ACHN (cell line): ENCODE results near the gene MAGEA10.
"Not testable (repeated sequence)": the region's sequence is repeated elsewhere in the genome, so short reads cannot be mapped to it uniquely, and the experiment has no call there.

ENCODE experiments used
- DNase-seq: peaks from one replicate; pipeline ENCODE4 v3.0.0-alpha.2; 2015
- in situ Hi-C: cut with HindIII; loops from 2 replicates; pipeline ENCODE4 v1.10.0; 2017; ENCODE audit warnings: low sequenced_read_pairs, low pct_ligation_motif_present, low pct_unique_long_range_greater_than_20kb

The MAGEA10 gene

DNA sequence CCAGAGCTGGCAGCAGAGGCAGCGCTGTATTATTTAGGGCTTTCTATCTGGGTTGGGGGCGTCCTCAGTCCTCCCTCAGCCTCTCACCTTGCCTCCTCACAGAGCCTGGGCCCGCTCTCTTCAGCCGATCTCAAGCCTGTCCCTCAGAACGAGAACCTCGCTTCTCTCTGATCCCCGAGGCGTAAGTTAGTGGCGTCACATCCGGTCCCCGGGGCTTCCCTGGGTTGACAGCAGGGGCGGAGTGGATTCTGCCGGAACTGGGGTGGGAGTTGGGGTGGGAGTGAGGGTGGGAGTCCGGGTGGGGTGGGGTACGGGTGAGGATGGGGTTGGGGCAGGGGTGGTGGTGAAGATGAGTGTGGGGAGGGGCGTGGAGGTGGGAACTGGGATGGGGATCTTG is at the start of gene MAGEA10:
Gene MAGEA10, minus strand, starts transcription at position 190 of the 397 bp plus-strand sequence. CDS start 2,957 bp downstream, outside the sequence.
- in situ Hi-C loops: no loop called here
- DNase-seq: no peak

DNA sequence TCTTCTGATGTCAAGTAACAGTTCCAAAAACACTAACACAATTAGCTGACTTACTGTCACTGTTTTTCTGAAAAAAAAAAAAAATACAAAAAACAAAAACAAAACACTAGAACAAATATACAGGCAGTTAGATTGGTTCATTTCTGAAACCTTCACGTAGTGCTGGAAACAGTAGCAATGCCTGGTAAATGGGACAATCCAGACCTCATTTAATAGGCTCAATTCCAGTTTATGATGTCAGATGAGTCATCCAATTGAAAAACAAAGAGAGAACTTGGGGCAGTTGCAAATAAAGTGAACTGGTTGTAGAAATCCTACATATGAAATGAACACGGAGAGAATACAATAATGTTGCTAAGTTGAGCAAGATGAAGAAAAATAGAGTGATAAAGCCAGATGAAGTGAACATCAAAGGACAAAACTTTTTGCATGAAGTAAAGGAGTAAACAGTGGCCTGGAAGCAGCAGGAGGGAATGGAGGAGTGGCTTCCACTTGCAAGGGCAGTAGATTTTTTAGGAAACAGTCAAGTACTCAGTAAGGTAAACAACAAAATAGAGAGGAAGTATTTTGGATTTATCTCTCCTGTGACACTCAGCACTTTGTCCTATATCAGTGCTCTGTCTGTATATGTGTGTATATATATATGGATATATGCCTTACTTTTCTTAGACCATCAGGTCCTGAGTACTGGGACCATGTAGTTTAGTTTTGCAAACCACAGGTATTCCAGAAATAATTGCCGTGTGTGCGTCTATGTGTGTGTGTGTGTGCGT is 39.3 kb upstream of the MAGEA10 start:
- DNase-seq: no peak
- in situ Hi-C loops: no loop called here

DNA sequence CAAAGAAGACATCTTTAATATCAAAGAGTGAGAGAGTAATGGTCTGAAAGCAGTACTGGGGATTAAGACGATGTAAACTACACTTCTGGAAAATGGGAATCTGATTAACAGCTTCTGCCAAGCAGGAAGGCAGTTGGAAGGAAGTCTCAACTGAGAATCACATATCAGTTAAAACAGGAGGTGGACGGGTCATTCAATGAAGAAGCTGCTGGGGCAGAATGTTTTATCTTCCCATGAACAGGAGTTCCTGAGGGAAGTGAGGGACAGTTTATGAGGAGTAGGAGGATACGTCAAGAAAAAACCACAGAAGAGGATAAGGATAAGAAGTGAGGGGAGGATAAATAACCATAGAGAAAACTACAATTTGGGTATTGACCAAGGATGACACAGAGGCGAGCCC is 38.7 kb upstream of the MAGEA10 start:
- no peak for DNase-seq
- in situ Hi-C loops: no loop called here

DNA sequence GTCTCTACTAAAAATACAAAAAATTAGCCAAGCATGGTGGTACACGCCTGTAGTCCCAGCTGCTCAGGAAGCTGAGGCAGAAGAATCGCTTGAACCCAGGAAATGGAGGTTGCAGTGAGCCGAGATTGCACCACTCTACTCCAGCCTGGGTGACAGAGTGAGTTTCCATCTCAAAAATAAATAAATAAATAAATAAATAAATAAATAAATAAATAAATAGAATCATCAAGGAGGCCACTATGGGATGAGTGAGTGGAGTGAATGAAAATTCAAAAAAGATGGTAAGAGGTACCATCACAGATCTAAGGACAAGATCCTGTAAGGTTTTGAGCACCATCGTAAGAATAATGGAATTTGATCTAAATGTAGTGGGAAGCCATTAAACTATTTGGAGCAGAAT is 37.5 kb upstream of the MAGEA10 start:
- DNase-seq, in situ Hi-C loops: not testable (repeated sequence)

DNA sequence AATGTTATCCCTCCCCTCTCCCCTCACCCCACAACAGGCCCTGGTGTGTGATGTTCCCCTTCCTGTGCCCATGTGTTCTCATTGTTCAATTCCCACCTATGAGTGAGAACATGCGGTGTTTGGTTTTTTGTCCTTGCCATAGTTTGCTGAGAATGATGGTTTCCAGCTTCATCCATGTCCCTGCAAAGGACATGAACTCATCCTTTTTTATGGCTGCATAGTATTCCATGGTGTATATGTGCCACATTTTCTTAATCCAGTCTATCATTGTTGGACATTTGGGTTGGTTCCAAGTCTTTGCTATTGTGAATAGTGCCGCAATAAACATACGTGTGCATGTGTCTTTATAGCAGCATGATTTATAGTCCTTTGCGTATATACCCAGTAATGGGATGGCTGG is 35.5 kb upstream of the MAGEA10 start:
- in situ Hi-C loops, DNase-seq: not testable (repeated sequence)

DNA sequence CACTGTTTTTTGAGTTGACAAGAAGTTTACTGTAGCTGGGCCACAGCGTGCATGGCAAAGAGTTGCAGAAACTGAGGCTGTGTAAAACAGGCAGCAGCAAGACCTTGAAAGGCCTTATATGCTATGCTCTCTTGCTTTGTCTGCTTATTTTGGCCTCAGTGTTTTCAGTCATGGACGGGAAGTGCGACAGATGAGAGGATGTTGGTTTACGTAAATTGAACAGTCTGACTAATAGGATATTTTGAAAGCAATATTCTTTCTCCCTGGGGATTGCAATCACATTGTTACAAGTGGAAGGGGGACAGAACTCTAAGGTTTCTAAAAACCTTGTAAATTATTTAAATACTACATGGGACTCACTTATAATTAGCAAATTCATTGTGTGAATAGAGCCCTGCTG is 32.2 kb upstream of the MAGEA10 start:
- in situ Hi-C loops: no loop called here
- DNase-seq: no peak

DNA sequence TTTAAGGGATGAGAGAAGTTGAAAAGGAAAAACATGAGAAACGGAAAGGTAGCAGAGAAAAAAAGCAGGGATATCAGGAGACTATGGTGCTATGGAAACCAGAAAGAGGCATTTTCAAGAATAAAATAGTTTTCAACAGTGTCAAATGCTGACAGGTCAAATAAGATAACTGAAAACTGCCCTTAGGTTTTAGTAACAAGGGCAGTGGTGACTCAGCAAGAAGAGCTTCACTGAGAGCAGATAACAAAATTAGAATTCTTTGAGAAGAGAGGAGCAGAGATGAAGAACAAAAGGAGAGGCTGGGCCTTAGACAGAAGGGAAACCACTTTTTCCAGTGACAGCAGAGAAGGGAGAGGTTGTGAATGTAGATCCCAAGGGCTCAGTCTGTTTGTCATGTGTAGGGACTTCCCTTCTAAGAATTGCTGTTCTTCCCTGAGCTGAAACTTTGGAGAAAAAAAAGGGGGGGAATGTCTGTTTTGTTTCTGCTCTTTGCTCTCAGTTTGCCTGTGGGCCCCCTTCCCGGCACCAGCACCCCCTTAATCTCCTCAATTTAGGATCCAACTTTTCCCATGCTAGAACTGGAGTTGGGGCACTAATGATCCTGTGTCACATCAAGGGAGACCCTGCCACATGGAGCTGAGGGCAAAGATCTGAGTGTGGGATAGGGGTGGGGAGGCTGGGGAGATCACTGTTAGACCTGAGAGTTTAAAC is 26.8 kb upstream of the MAGEA10 start:
- DNase-seq: no peak

DNA sequence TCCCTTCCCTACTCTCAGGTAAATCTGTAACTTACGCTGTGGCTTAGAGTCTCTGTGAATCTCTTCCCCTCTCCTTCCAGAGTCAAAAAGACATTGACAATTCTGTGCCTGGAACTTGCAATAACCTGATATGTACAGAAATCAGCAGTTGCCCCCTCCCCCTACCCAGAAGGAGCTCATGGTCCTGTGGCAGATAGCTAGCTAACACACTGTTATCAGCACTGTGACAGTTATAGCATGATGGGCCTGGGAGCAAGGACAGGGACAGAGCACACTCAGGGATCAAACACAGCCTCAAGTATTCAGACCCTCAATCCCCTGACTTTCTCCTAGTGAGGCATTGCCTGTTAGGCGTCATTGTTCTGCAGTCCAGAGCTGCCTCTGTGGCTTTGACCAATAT is 18.7 kb upstream of the MAGEA10 start:
- in situ Hi-C loops: no loop called here
- DNase-seq: no peak

More for the DNA sequence above, 26.8 kb upstream of the MAGEA10 start:
- in situ Hi-C loops: no loop called here

DNA sequence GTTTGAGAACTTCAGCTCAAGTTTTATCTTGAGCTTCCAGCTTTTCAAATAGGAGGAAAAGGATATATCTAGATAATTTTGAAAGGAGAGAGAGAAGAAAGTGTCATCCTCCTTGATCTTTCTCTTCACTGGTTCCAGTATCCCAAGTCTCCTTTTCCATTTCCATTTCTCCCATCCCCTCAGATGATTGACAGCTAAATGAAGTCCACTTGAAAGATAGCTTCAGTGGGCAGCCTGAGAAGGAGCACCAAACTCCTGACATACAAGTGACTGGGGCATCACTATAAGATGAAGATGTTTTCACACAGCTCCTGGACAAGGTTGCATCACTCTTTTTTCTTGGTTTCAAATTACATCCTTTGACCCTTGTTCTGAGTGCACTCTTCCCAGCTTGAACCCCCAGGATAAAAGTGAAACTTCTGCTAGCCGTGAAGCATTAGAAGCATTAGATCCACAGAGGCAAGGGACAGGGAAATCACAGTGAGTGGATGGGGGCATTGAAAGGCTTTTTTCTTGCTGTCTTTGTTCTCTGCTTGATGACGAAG is 17.5 kb upstream of the MAGEA10 start:
- no peak for DNase-seq
- in situ Hi-C loops: no loop called here

DNA sequence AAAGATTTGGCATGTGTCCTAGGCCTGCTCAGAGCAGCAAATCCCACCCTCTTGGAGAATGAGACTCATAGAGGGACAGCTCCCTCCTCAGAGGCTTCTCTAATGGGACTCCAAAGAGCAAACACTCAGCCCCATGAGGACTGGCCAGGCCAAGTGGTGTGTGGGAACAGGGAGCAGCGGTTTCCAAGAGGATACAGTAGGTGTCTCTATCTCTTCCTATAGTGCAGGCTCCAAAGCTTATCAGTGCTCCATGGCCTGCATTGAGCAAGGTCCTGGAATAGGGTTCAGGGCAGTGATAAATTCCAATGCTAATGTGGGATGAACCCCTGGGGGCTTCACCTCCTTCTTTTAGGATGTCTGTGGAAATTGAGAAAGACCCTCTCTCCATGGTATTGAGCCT is 15.7 kb upstream of the MAGEA10 start:
- DNase-seq: no peak
- in situ Hi-C loops: no loop called here

DNA sequence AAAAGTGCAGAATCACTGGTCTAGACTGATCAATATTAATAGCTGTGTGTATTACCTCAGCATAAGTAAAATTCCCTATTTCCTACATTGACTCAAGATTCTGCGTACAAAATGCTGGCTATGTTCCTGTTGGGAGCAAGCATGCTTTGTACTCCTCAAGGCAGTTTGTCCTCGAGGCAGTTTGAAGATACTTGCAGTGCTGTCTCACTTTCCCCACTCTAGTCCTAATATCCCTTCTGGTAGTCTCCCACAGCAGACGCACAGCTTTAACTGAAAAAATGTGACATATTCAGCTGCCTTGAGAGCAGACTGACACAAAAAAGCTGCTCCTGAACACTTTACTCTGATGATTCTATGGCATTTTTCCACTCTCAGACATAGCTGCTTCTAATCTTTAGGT is 12.9 kb upstream of the MAGEA10 start:
- DNase-seq: no peak
- in situ Hi-C loops: no loop called here

DNA sequence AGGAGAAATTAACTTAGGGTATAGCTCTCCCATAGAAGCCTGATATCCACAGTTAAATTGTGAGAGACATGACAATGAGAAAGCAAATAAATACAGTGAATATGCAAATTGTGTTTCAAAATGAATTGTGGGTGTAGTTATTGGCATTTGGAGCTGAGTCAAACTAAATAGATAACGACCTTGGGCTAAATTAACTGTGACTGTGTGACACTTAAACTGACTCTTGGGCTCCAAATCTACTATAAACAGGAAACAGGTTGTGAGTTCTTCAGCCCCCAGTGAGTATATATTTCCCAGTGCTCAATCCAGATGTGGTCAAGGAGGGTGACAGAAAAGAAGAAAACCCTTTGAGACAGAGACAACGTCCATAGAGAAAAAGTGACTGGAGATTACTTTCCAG is 11.3 kb upstream of the MAGEA10 start:
- DNase-seq: no peak
- in situ Hi-C loops: no loop called here

DNA sequence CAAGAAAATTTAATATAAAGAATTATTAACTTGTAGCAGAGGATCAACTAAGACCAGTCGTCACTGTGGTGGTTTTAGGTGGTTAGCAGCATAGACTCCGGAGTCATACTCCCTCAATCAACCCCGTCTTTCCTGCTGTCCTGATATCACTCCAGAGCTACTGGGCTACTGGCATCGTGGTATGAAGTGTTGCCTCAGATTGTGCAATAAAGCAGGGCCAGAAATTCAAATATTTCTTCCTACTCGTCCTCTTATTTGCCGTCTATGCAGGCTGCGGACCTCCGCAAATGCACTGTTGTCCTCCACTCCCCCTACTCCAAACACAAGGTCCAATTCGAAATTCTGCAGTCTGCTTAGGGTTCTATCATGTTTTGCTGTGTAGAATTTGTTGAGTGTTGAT is 1.2 kb upstream of the MAGEA10 start:
- in situ Hi-C loops: no loop called here
- DNase-seq: no peak

DNA sequence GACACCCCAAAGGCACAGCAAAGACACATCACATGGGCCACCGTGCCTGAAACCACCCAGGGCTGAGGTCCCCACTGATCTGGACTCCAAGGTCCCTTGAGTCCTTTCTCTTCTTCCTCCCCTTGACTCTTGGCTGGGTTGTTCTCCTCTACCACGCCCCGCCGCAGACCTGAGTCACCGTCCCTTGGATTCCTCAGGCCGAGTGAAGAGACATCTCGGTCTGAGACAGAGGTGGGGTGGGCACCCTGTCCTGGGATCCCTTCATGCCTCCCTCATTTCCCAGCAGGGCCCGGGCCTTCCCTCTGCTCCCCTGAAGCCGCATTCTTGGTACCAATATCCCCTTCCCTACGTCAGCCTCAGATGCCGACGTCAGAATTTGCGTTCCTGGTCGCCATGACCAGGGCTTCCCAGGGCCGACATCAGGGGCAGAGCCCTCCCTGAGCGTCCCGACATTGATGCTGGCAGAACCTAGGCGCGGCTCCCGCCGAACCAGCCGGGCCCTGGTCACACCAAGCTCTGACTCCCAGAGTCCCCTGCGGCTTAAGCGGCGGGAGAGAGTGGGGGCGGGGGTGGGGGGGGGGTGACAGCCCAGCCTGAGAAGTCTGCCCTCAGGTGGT is 498 bp downstream of the MAGEA10 start:
- in situ Hi-C loops: no loop called here
- no peak for DNase-seq

DNA sequence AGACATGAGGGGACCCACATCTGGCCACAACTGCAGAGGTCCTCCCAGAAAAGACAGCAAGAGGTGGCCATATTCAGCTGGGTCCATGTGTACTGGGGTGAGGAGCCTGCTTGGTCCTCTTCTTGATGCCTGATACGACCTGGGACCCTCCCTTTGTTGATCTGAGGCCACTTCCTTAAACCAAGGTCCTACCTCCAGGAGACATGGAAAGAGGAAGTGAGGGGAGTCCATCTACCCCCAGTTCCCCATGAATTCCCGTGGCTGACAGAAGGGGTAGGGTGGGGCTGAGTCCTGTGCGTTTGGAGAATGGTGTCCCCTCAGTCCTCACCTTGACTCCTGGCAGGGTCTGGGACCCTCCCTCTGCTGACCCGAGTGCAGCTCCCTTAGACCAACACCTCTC is 2.1 kb downstream of the MAGEA10 start:
- no peak for DNase-seq

DNA sequence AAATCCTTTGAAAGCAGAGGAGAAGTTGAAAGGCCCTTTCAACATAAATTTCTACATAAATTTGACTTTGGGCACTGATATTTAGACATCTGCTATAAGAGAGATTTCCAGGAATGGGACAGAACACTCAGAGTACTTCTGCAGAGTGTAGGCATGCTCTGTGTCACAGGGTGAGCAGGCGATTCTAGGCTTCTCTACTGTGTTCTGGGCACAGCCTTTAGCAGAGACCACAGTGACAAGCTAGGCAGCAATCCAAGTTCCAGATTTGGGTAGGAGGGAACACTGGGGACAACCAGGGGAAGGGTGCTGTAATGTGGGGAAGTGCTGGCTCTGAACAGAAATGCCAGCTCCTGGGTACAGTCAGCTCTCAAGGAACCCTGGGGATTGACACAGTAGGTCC is 6.9 kb downstream of the MAGEA10 start:
- in situ Hi-C loops: no loop called here
- no peak for DNase-seq

More for the DNA sequence above, 2.1 kb downstream of the MAGEA10 start:
- in situ Hi-C loops: no loop called here

DNA sequence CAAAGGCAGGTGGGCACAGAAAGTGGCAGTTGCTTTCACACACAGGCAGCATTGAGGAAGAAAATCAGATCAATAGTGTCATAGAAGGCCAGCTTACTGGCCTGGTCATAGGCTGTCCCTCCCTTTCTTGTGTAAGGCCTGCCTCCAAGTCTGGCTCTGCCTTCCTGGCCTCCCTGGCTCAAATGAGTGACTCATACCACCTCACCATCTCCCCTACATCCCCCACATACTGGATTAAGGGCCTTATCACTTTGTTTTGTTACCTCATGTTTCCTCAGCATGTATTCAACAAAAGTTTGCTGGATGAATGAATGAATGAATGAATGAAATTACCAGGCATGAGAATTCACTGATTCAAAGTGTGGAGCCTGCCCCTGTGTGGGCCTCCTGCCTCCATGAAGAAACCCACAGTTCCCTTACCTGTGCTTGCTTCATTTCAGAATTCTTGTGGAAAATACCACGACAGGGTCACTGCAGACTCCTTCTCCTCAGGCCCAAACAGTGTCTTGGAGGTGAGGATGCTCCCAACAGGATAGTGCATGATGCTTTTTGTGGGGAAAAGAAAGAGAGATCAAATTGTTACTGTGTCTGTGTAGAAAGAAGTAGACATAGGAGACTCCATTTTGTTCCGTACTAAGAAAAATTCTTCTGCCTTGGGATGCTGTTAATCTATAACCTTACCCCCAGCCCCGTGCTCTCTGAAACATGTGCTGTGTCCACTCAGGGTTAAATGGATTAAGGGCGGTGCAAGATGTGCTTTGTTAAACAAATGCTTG is 9.1 kb downstream of the MAGEA10 start:
- in situ Hi-C loops, DNase-seq: not testable (repeated sequence)

DNA sequence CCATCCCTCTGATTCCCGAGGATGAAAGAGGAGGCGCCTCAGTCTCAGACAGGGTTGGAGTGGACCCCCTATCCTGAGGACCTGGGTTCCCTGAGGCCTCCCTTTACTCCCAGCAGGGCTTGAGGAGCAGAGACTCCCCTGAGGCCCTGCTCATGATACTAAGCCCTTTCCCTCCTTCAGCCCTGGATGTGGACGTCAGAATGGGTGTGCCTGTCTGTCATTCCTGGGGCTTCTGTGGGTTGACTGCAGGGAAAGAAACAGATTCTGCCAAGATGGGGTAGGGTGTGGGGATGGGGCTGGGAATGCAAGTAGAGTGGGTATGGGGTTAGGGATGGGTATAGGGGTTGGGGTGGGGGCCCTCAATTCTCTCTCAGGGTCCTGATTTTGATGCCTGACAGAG is 21.1 kb downstream of the MAGEA10 start:
- no peak for DNase-seq
- in situ Hi-C loops: no loop called here

DNA sequence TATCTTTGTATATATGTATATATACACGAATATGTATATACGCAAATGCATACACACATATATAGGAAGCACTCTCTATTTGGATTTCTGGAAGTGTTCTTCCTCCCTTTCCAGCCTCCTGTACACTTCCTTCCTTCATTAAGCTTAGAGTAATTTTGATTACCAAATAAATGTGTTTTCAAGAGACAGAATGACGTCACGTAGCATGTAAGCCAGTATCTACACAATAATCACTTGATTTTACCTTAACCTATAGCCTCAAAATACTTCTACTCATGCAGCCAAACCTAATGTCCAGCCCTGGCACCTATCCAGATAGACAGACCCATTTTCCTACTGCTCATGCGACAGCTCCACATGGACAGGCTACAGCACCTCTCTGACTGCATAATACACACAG is 29.9 kb downstream of the MAGEA10 start:
- in situ Hi-C loops: no loop called here
- no peak for DNase-seq
